ENCODE results near the gene MASTL. TPM values are rescaled to one million over a fixed set of nuclear protein-coding genes. Genes with fewer than 3 reads are reported as not detected.

The MASTL gene
- 7.3 TPM for polyA plus RNA-seq (2012; ENCODE audit: low read depth, missing spikeins)

GRCh38 chr10:27155066-27155754 lies at the start of gene MASTL:
TSS of gene MASTL (plus strand) at chr10:27155352. CDS start at chr10:27155427, 75 bp downstream.
- TF ChIP-seq POLR2A (IDR thresholded peaks at IDR 0.05; ENCODE audit: low read depth, low read length) (peak; percentile 92), PAX5 (IDR thresholded peaks at IDR 0.05; ENCODE audit: insufficient read depth, low read length, severe bottlenecking) (peak; percentile 42), POU2F2 (IDR thresholded peaks at IDR 0.05; ENCODE audit: low read depth, low read length) (peak; percentile 52; the same call in 1 of the 2 replicates), SPI1 (IDR thresholded peaks at IDR 0.05; ENCODE audit: low read depth, low read length) (no peak), TAF1 (IDR thresholded peaks at IDR 0.05; ENCODE audit: low read depth, low read length) (peak; percentile 71), POLR2AphosphoS5 (IDR thresholded peaks at IDR 0.05; ENCODE audit: low read depth, low read length) (peak; percentile 95)
- DNase-seq (ENCODE audit: insufficient read length, low spot score) (peak; percentile 77), FAIRE-seq (peak; percentile 95)

DNA sequence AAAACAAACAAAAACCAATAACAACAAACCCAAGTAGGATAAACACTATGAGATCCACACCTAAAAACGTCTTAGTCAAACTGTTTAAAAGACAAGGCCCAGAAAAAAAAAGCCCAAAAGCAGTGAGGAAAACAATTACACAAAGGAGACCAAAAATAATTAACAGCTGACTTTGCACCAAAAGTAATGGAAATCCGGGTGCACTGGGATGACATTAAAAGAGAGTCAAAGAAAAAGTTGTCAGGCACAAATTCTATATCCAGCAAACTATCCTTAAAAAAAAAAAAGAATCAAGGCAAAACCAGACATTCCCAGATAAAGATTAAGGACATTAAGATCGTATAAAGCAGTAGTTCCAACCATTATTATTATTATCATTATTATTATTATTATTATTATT lies 47.0 kb upstream of the MASTL start:
- TF ChIP-seq PAX5 (IDR thresholded peaks at IDR 0.05; ENCODE audit: insufficient read depth, low read length, severe bottlenecking) (no peak), SPI1 (IDR thresholded peaks at IDR 0.05; ENCODE audit: low read depth, low read length) (no peak), POLR2AphosphoS5 (IDR thresholded peaks at IDR 0.05; ENCODE audit: low read depth, low read length) (no peak), TAF1 (IDR thresholded peaks at IDR 0.05; ENCODE audit: low read depth, low read length) (no peak), POLR2A (IDR thresholded peaks at IDR 0.05; ENCODE audit: low read depth, low read length) (no peak)
- no peak for FAIRE-seq

DNA sequence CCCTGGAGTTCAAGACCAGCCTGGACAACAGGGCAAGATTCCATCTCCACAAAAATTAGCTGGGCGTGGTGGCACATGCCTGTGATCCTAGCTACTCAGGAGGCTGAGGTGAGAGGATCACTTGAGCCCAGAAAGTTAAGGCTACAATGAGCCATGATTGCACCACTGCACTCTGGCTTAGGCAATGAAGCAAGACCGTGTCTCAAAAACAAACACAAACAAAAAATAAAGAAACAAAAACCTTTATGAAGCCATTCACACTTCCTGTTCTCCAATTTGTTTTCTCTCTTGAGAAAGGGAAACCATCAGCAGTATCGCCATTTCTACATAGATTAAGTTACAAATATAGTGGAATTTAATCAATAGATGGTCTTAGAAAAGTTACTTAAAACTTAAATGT lies 20.8 kb upstream of the MASTL start:
- TF ChIP-seq PAX5 (IDR thresholded peaks at IDR 0.05; ENCODE audit: insufficient read depth, low read length, severe bottlenecking) (no peak), TAF1 (IDR thresholded peaks at IDR 0.05; ENCODE audit: low read depth, low read length) (no peak), POLR2AphosphoS5 (IDR thresholded peaks at IDR 0.05; ENCODE audit: low read depth, low read length) (no peak), SPI1 (IDR thresholded peaks at IDR 0.05; ENCODE audit: low read depth, low read length) (no peak), POLR2A (IDR thresholded peaks at IDR 0.05; ENCODE audit: low read depth, low read length) (no peak), POU2F2 (IDR thresholded peaks at IDR 0.05; ENCODE audit: low read depth, low read length) (no peak)
- FAIRE-seq (no peak), DNase-seq (ENCODE audit: insufficient read length, low spot score) (no peak)

More for the DNA sequence above, 47.0 kb upstream of the MASTL start:
- DNase-seq (ENCODE audit: insufficient read length, low spot score), result no peak

GRCh38 chr10:27138277-27138676 lies 16.9 kb upstream of the MASTL start:
- DNase-seq (ENCODE audit: insufficient read length, low spot score), result no peak
- peak; percentile 9 for FAIRE-seq
- TF ChIP-seq PAX5 (IDR thresholded peaks at IDR 0.05; ENCODE audit: insufficient read depth, low read length, severe bottlenecking) (no peak), SPI1 (IDR thresholded peaks at IDR 0.05; ENCODE audit: low read depth, low read length) (peak; percentile 36; the same call in 1 of the 2 replicates), POLR2AphosphoS5 (IDR thresholded peaks at IDR 0.05; ENCODE audit: low read depth, low read length) (no peak)

GRCh38 chr10:27143686-27144085 lies 11.5 kb upstream of the MASTL start:
- no peak for FAIRE-seq
- no peak for DNase-seq (ENCODE audit: insufficient read length, low spot score)
- no peak for TF ChIP-seq PAX5 (IDR thresholded peaks at IDR 0.05; ENCODE audit: insufficient read depth, low read length, severe bottlenecking)
- TF ChIP-seq TAF1 (IDR thresholded peaks at IDR 0.05; ENCODE audit: low read depth, low read length), result no peak
- no peak for TF ChIP-seq SPI1 (IDR thresholded peaks at IDR 0.05; ENCODE audit: low read depth, low read length)
- TF ChIP-seq POU2F2 (IDR thresholded peaks at IDR 0.05; ENCODE audit: low read depth, low read length), result no peak
- no peak for TF ChIP-seq POLR2A (IDR thresholded peaks at IDR 0.05; ENCODE audit: low read depth, low read length)
- TF ChIP-seq POLR2AphosphoS5 (IDR thresholded peaks at IDR 0.05; ENCODE audit: low read depth, low read length), result no peak

- FAIRE-seq, result no peak
- DNase-seq (ENCODE audit: insufficient read length, low spot score), result no peak
- TF ChIP-seq POLR2AphosphoS5 (IDR thresholded peaks at IDR 0.05; ENCODE audit: low read depth, low read length), result no peak
- no peak for TF ChIP-seq POU2F2 (IDR thresholded peaks at IDR 0.05; ENCODE audit: low read depth, low read length)
- no peak for TF ChIP-seq POLR2A (IDR thresholded peaks at IDR 0.05; ENCODE audit: low read depth, low read length)
These were observed 9.2 kb upstream of the MASTL start for GRCh38 chr10:27145937-27146336.

DNA sequence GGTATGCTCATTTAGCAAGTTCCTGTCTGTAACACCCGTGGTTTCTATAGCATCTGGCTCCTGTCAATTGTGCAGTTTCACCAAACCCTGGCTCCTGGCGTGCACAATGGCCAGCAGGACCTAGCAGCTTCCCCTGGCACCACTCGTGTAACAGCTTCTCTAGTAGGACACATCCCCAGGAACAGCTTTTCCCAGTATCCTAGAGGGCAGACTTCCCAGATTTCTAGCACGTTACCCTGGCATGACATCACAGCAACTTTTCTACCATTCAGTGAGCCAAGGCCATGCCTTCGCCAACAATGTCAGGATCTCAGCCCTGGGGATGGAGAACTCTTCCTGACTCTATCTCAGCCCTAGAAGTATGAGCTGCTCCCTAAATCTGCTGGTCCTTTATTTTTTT lies 7.5 kb upstream of the MASTL start:
- TF ChIP-seq POLR2AphosphoS5 (IDR thresholded peaks at IDR 0.05; ENCODE audit: low read depth, low read length), result no peak
- TF ChIP-seq TAF1 (IDR thresholded peaks at IDR 0.05; ENCODE audit: low read depth, low read length), result no peak
- TF ChIP-seq PAX5 (IDR thresholded peaks at IDR 0.05; ENCODE audit: insufficient read depth, low read length, severe bottlenecking), result no peak
- no peak for TF ChIP-seq POU2F2 (IDR thresholded peaks at IDR 0.05; ENCODE audit: low read depth, low read length)
- TF ChIP-seq POLR2A (IDR thresholded peaks at IDR 0.05; ENCODE audit: low read depth, low read length), result no peak
- no peak for TF ChIP-seq SPI1 (IDR thresholded peaks at IDR 0.05; ENCODE audit: low read depth, low read length)
- no peak for FAIRE-seq
- no peak for DNase-seq (ENCODE audit: insufficient read length, low spot score)

DNA sequence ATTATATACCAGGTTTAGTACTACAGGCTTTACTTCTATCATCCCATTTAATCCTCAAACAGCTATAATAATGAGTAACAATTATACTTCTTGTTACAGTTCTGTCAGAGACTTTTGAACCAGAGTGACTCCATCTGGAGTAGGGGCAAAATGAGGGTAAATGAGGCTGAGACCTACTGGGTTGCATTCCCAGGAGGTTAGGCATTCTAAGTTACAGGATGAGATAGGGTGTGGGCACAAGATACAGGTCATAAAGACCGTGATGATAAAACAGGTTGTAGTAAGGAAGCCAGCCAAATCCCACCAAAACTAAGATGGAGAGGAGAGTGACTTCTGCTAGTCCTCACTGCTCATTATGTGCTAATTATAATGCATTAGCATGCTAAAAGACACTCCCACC lies 4.9 kb upstream of the MASTL start:
- TF ChIP-seq POLR2A (IDR thresholded peaks at IDR 0.05; ENCODE audit: low read depth, low read length) (no peak), POU2F2 (IDR thresholded peaks at IDR 0.05; ENCODE audit: low read depth, low read length) (no peak), SPI1 (IDR thresholded peaks at IDR 0.05; ENCODE audit: low read depth, low read length) (no peak), TAF1 (IDR thresholded peaks at IDR 0.05; ENCODE audit: low read depth, low read length) (no peak), POLR2AphosphoS5 (IDR thresholded peaks at IDR 0.05; ENCODE audit: low read depth, low read length) (no peak), PAX5 (IDR thresholded peaks at IDR 0.05; ENCODE audit: insufficient read depth, low read length, severe bottlenecking) (no peak)
- DNase-seq (ENCODE audit: insufficient read length, low spot score) (no peak), FAIRE-seq (no peak)

DNA sequence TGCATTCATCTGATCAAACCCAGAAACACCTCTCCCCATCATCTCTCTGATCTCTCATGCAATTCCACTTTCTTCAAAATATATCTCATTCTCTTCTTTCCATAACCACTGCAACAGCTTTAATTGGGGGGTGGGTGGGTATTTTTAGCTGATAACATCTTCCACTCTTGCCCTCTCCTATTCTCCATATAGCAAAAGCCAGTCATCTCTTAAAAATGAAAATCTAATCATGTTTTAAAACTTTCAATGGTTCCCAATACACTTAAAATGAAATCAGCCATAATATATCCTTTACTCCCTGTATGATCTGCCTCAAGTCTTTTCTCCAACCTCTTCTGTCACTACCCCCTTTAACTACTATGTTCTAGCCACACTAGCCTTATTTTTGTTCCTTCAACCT lies 2.5 kb upstream of the MASTL start:
- TF ChIP-seq POLR2A (IDR thresholded peaks at IDR 0.05; ENCODE audit: low read depth, low read length) (no peak), POU2F2 (IDR thresholded peaks at IDR 0.05; ENCODE audit: low read depth, low read length) (no peak), TAF1 (IDR thresholded peaks at IDR 0.05; ENCODE audit: low read depth, low read length) (no peak), SPI1 (IDR thresholded peaks at IDR 0.05; ENCODE audit: low read depth, low read length) (no peak), POLR2AphosphoS5 (IDR thresholded peaks at IDR 0.05; ENCODE audit: low read depth, low read length) (no peak), PAX5 (IDR thresholded peaks at IDR 0.05; ENCODE audit: insufficient read depth, low read length, severe bottlenecking) (no peak)
- DNase-seq (ENCODE audit: insufficient read length, low spot score) (no peak), FAIRE-seq (no peak)

DNA sequence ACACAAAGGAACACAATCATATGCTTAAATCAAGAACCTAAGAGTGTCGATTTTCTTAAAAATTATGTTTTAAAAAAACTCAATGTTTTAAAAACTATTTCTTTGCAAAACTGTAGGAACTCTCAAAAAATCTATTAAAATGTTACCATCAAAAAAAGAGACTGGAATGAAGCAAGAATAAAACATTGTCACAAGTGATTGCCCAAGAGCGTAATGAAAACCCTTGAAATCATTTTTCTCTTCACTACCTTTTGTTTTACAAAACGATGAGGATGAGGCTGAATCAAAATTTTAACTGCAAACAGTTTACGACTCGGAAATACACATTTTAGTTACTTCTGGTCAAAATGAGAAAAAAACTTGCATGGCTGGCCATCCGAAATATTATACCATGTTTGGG lies 1.8 kb upstream of the MASTL start:
- no peak for FAIRE-seq
- TF ChIP-seq SPI1 (IDR thresholded peaks at IDR 0.05; ENCODE audit: low read depth, low read length) (no peak), TAF1 (IDR thresholded peaks at IDR 0.05; ENCODE audit: low read depth, low read length) (no peak), PAX5 (IDR thresholded peaks at IDR 0.05; ENCODE audit: insufficient read depth, low read length, severe bottlenecking) (no peak), POLR2AphosphoS5 (IDR thresholded peaks at IDR 0.05; ENCODE audit: low read depth, low read length) (no peak), POU2F2 (IDR thresholded peaks at IDR 0.05; ENCODE audit: low read depth, low read length) (no peak), POLR2A (IDR thresholded peaks at IDR 0.05; ENCODE audit: low read depth, low read length) (no peak)
- no peak for DNase-seq (ENCODE audit: insufficient read length, low spot score)

Measured in GM12891 (cell line).